GM13977 (cell line): ENCODE data around the gene ZNF136.

Source experiments
- DNase-seq: peaks from one replicate; pipeline ENCODE4 v3.0.0; 2012; ENCODE audit warnings: low spot score
- CTCF ChIP-seq: IDR thresholded peaks from 2 replicates; pipeline ENCODE4 v1.5.1; 2012; ENCODE audit warnings: mild to moderate bottlenecking, control low read depth; ENCODE audit not compliant: insufficient read depth; ENCODE audit errors: extremely low read depth, missing control alignments
- in situ Hi-C: fragments of 300-500 bp; cut with MboI; formaldehyde crosslinking; loops from one replicate; pipeline ENCODE4 v1.12.0; 2022; ENCODE audit warnings: low sequenced_read_pairs, low pct_unique_long_range_greater_than_20kb, mixed read lengths, inconsistent platforms; ENCODE audit not compliant: unreplicated experiment

The ZNF136 gene

GRCh38 chr19:12156223-12157058, 6.5 kb upstream of the ZNF136 start, which contains the start of gene ZNF625:
Gene ZNF625 (minus strand): TSS chr19:12156734. CDS start chr19:12156558, 176 bp downstream.
- no peak for TF ChIP-seq CTCF
- in situ Hi-C loops, result no loop called here
- DNase-seq, result peak; percentile 90

GRCh38 chr19:12159773-12160414, 3.0 kb upstream of the ZNF136 start:
- in situ Hi-C loops, result no loop called here
- DNase-seq, result no peak
- no peak for TF ChIP-seq CTCF

GRCh38 chr19:12162513-12162881, 399 bp upstream of the ZNF136 start:
- in situ Hi-C loops, result no loop called here
- TF ChIP-seq CTCF, result no peak
- DNase-seq, result no peak

DNA sequence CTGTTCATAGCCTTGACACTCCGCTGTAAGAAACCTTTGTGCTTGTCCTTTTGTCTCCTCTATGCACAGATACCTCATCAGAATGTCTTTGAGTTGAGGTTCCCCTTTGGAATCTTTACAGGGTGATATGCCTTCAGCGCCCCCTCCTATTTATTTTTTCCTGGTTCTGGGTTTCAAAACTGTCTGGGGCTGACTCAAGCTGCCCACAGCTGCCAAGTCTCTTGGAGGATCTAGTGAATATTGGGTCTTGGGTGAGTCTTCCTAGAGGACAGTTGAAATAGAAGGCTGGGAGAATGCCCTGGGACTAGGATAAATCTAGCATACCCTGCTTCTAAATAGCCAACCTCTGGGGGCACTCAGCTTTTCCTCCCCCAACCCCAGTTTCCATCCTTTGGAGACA, 930 bp downstream of the ZNF136 start:
- TF ChIP-seq CTCF, result no peak

GRCh38 chr19:12166626-12167025, 3.7 kb downstream of the ZNF136 start:
- TF ChIP-seq CTCF, result no peak
- in situ Hi-C loops, result no loop called here
- no peak for DNase-seq

More for the DNA sequence above, 930 bp downstream of the ZNF136 start:
- in situ Hi-C loops, result no loop called here
- peak; percentile 34 for DNase-seq

- in situ Hi-C loops, result no loop called here
- DNase-seq, result no peak
- no peak for TF ChIP-seq CTCF
Observed at GRCh38 chr19:12180377-12180776, 17.5 kb downstream of the ZNF136 start.
